Transverse colon (tissue), 4 donors: ENCODE results near the gene ADCY4. TPM values are rescaled to one million over a fixed set of nuclear protein-coding genes. Genes with fewer than 3 reads are reported as not detected.

Source experiments
- DNase-seq: peaks from one replicate; pipeline ENCODE4 v3.0.0-alpha.2; 2019
- H3K27ac ChIP-seq, 4 donors: fragments of 200-600 bp; sonication (generic); 2 replicates each; pipeline ENCODE4 v1.5.1; 2016 to 2018; ENCODE audit warnings: inconsistent platforms in 4 of 4
- H3K27me3 ChIP-seq: fragments of 200-600 bp; sonication (generic); 2 replicates; pipeline ENCODE4 v1.5.1; 2017; ENCODE audit warnings: inconsistent platforms
- H3K36me3 ChIP-seq, 4 donors: fragments of 200-600 bp; sonication (generic); 2 replicates each; pipeline ENCODE4 v1.5.1; 2017 to 2019; ENCODE audit warnings: inconsistent platforms in 4 of 4
- H3K4me1 ChIP-seq, 4 donors: fragments of 200-600 bp; sonication (generic); 2 replicates each; pipeline ENCODE4 v1.5.1; 2017 to 2020; ENCODE audit warnings: inconsistent platforms in 4 of 4
- H3K4me3 ChIP-seq, 4 donors: fragments of 200-600 bp; sonication (generic); 1 replicate in 1 of 4; 2 replicates in 3 of 4; pipeline versions ENCODE4 v1.5.1 to v1.6.1; 2017 to 2019; ENCODE audit warnings: inconsistent platforms in 4 of 4
- H3K9me3 ChIP-seq, 2 donors: fragments of 200-600 bp; sonication (generic); 2 replicates each; pipeline ENCODE4 v1.5.1; 2017 to 2019; ENCODE audit warnings: inconsistent platforms in 2 of 2
- EP300 ChIP-seq: sonication (generic); formaldehyde crosslinking; IDR thresholded peaks from one replicate; pipeline ENCODE4 v1.6.1; 2017; ENCODE audit warnings: antibody characterized with exemption, low read depth
- POLR2A ChIP-seq: fragments of 450-650 bp; IDR thresholded peaks from one replicate; pipeline ENCODE4 v1.6.1; 2016; ENCODE audit warnings: antibody characterized with exemption, mild to moderate bottlenecking, moderate library complexity
- POLR2AphosphoS5 ChIP-seq, 3 donors: sonication (generic); formaldehyde crosslinking; IDR thresholded peaks; one replicate each; pipeline ENCODE4 v1.6.1; 2016; ENCODE audit warnings: antibody characterized with exemption in 3 of 3
- WGBS, 2 donors: methylation state at CpG; one replicate each; pipeline ENCODE4 v1.1.5; 2018; ENCODE audit warnings: low coverage in 1 of 2; 5-methylcytosine and 5-hydroxymethylcytosine counted together
- in situ Hi-C, 4 donors: fragments of 200-750 bp; cut with MboI; loops; one replicate each; pipeline versions ENCODE4 v1.15.0 to v1.15.1; 2017; ENCODE audit warnings: low sequenced_read_pairs in 3 of 4, low pct_ligation_motif_present in 1 of 4, low pct_unique_long_range_greater_than_20kb in 1 of 4
- intact Hi-C: fragments of 100-400 bp; cut with DNase I; formaldehyde crosslinking; loops from one replicate; pipeline ENCODE4 v1.15.1; 2023; ENCODE audit warnings: low total_unique reads
- total RNA-seq, 4 donors: library from RNA; depleted of rRNA; stranded (reverse); fragments of >200 nt; gene quantifications; one replicate each; pipeline ENCODE4 v1.1.0, GENCODE V29; 2016
- TF ChIP-seq, protein P1 (sequence below), 5 experiments: fragments of 200-600 bp in 3 of 5; fragments of 450-650 bp in 2 of 5; sonication (generic) in 3 of 5; IDR thresholded peaks; 1 replicate in 2 of 5; 2 replicates in 3 of 5; pipeline ENCODE4 v1.5.1; 2016 to 2017; ENCODE audit warnings: antibody characterized with exemption in 5 of 5, inconsistent platforms in 3 of 5, mild to moderate bottlenecking in 2 of 5, moderate library complexity in 1 of 5

The ADCY4 gene
- total RNA-seq, 4 donors from 2014 or later, result 7.9 to 74.8 (median 21.3) TPM

DNA sequence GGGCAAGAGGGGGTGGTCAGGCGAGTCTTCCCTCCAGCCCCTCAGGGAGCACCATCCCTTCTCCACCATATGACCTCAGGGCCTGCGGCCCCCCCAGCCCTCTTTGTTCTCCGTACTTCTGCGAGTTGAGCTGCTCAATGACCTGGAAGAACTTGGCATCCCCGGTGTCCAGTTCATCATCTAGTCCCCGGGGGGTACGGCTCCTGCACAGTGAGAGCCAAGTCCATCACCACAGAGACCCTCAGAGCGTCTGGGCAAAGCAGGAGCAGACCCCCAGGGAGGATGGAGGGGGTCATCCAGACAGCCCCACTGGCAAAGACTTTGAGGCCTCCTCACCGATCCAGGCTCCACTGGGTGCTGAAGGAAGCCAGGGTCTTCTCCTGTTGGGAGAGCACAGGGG lies 8.9 kb downstream of the ADCY4 start:
- Histone ChIP-seq H3K36me3 (no peaks in the 10 kb centered on the region), H3K4me3 (no peak overlapping the region), H3K9me3 (no peaks in the 10 kb centered on the region), H3K4me1 (peaks cover 0 to 13% (median 0%) of the 10 kb centered on the region in 4 donors), H3K27me3 (no peaks in the 10 kb centered on the region), H3K27ac (no peak overlapping the region)
- 83% methylated on average over 9 of the region's 9 CpGs; no CpG with 5 or more reads in 1 of the 2 donors for WGBS, 2 donors
- in situ Hi-C loops, result loop anchor here in 1 of 4 donors (25.0 kb wide), 1 partner anchor 111 kb away; the partner anchor contains the start of genes CBLN3, KHNYN and SDR39U1
- TF ChIP-seq POLR2AphosphoS5 (IDR thresholded peaks at IDR 0.05), result no peak
- TF ChIP-seq, protein P1, sequence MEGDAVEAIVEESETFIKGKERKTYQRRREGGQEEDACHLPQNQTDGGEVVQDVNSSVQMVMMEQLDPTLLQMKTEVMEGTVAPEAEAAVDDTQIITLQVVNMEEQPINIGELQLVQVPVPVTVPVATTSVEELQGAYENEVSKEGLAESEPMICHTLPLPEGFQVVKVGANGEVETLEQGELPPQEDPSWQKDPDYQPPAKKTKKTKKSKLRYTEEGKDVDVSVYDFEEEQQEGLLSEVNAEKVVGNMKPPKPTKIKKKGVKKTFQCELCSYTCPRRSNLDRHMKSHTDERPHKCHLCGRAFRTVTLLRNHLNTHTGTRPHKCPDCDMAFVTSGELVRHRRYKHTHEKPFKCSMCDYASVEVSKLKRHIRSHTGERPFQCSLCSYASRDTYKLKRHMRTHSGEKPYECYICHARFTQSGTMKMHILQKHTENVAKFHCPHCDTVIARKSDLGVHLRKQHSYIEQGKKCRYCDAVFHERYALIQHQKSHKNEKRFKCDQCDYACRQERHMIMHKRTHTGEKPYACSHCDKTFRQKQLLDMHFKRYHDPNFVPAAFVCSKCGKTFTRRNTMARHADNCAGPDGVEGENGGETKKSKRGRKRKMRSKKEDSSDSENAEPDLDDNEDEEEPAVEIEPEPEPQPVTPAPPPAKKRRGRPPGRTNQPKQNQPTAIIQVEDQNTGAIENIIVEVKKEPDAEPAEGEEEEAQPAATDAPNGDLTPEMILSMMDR (IDR thresholded peaks at IDR 0.05), result no peak
- TF ChIP-seq POLR2A, result no peak
- no peak for TF ChIP-seq EP300
- intact Hi-C loops, result no loop called here
- no peak for DNase-seq

DNA sequence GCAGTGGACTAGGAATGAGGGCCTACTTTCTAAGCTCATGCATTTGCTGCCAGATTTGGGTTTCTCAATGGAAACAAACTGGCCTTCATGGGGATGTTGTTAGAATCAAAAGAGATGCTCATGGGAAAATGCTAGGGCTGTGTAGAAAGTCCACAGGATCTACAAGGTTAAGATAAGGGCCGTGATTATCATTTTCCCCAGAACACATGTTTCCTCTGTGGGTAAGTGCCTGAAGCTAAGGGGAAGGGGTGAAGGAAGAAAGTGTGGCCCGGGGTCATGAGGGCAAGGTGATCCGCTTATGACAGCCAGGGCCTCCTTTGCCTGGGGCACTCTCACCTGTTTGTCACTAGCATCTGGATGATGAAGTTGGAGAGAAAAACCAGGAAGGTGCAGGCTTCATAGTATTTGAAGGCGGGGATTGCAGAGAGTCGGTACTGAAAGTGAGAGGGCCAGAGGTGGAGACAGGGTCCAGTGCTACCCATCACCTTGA lies 9.8 kb downstream of the ADCY4 start:
- no peak for DNase-seq
- H3K27ac ChIP-seq, result no peak overlapping the region
- intact Hi-C loops (no loop called here), in situ Hi-C loops (loop anchor here in 1 of 4 donors (25.0 kb wide), 1 partner anchor 112 kb away; the partner anchor contains the start of genes CBLN3, KHNYN and SDR39U1)
- H3K4me3 ChIP-seq, result no peak overlapping the region
- H3K36me3 ChIP-seq, result no peaks in the 10 kb centered on the region
- no peak for TF ChIP-seq POLR2A
- no peak for TF ChIP-seq EP300
- no peak for TF ChIP-seq POLR2AphosphoS5 (IDR thresholded peaks at IDR 0.05)
- TF ChIP-seq, protein P1 (IDR thresholded peaks at IDR 0.05), result no peak
- H3K9me3 ChIP-seq, result no peaks in the 10 kb centered on the region
- peaks cover 0 to 13% (median 0%) of the 10 kb centered on the region in 4 donors for H3K4me1 ChIP-seq
- no peaks in the 10 kb centered on the region for H3K27me3 ChIP-seq
- 60 to 81% methylated on average over 1 to 5 of the region's 5 CpGs for WGBS, 2 donors

DNA sequence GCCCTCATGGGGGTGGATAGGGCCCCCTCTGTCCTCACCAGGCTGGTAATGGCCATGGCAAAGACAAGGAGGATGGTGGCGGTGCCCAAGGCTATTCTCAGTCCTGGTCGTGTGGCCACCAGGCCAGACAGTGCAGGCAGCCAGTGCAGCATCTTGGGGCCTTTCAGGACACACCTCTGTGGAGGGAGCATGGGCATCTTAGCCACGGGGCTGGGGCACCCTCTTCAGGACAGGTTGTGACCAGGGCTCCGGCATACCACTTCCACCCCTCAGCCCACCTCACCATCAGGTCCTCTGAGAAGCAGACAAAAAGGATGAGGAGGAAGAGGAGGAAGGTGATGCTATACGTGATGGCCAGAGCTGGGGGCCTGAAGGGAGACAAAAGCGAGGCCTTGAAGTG lies 10.8 kb downstream of the ADCY4 start:
- in situ Hi-C loops (no loop called here), intact Hi-C loops (no loop called here)
- Histone ChIP-seq H3K27me3 (peaks cover under 1% of the 10 kb centered on the region), H3K4me1 (peaks cover 0 to 7% (median 0%) of the 10 kb centered on the region in 4 donors), H3K4me3 (no peak overlapping the region), H3K9me3 (no peaks in the 10 kb centered on the region), H3K27ac (no peak overlapping the region), H3K36me3 (no peaks in the 10 kb centered on the region)
- DNase-seq, result no peak
- TF ChIP-seq EP300 (no peak), POLR2AphosphoS5 (IDR thresholded peaks at IDR 0.05) (no peak), POLR2A (no peak)
- TF ChIP-seq, protein P1 (IDR thresholded peaks at IDR 0.05), result no peak
- WGBS, 2 donors, result 68 to 83% methylated on average over 1 to 6 of the region's 6 CpGs

DNA sequence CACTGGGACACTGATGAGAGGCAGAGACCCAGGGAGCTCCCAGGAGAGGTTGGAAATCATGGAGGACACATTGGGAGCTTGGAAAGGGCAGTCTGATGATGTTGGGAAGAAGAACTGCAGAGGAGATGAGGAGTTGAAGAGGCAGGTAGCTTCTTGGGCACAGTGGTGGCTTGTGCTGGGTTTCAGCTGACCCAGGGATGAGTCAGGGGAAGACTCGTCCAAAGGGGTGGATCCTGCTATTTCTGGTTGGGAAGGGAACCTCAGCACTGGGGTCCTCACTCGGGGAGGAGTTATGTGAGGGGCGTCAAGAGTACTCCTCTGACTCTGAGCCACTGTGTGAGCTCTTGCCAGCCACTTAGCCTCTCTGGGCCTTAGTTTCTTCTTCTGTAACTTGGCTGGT lies 11.5 kb downstream of the ADCY4 start:
- Histone ChIP-seq H3K4me3 (no peak overlapping the region), H3K4me1 (peaks cover 0 to 6% (median 0%) of the 10 kb centered on the region in 4 donors), H3K27me3 (peaks cover 8% of the 10 kb centered on the region), H3K27ac (no peak overlapping the region), H3K9me3 (no peaks in the 10 kb centered on the region), H3K36me3 (no peaks in the 10 kb centered on the region)
- DNase-seq, result no peak
- intact Hi-C loops (no loop called here), in situ Hi-C loops (no loop called here)
- TF ChIP-seq EP300, result no peak
- TF ChIP-seq POLR2AphosphoS5 (IDR thresholded peaks at IDR 0.05), result no peak
- TF ChIP-seq, protein P1 (IDR thresholded peaks at IDR 0.05), result no peak
- TF ChIP-seq POLR2A, result no peak
- WGBS, 2 donors, result 63% methylated on average over 3 of the region's 3 CpGs; no CpG with 5 or more reads in 1 of the 2 donors
